Measurements from ENCODE around the gene TRIO.

Gene TRIO

GRCh38 chr5:14557791-14558415 lies 414.8 kb downstream of the TRIO start:
- DNase-seq (ENCODE audit: low spot score), result no peak

All from globus pallidus (tissue), 1 donor.